IMR-90 (cell line): Measurements from ENCODE around the gene MYO3B. TPM values are rescaled to one million over a fixed set of nuclear protein-coding genes. Genes with fewer than 3 reads are reported as not detected.

ENCODE experiments used
- ATAC-seq: fragments of 200-7000 bp; cut with Tn5 transposase; 2 replicates; pipeline ENCODE4 v1.9.1; 2020; ENCODE audit warnings: low read depth, mild to moderate bottlenecking, moderate library complexity
- BruUV-seq: library from RNA; stranded (reverse); fragments of 400-500 nt; replicated peaks from 2 replicates; lab custom pipeline; 2021; lab: Mats Ljungman, UMichigan
- CTCF ChIA-PET: fragments of 300-600 bp; formaldehyde crosslinking; extraction: SDS; loops from one replicate; lab custom pipeline; 2021; ENCODE audit warnings: antibody characterized with exemption; lab: Yijun Ruan, JAX
- POLR2A ChIA-PET: fragments of 300-600 bp; sonication (Branson Sonifier 250); formaldehyde crosslinking; loops from one replicate; lab custom pipeline; 2022; ENCODE audit warnings: antibody characterized with exemption; ENCODE audit not compliant: unreplicated experiment; lab: Charles Lee
- DNase-seq: peaks from one replicate; pipeline ENCODE4 v3.0.0; 2013
- H2AFZ ChIP-seq: replicated peaks from 2 replicates; pipeline ENCODE3; 2013; ENCODE audit warnings: low read length, mild to moderate bottlenecking; ENCODE audit not compliant: poor library complexity
- H2AK5ac ChIP-seq: 2 replicates; pipeline ENCODE4 v1.6.1; 2013; ENCODE audit warnings: low read depth, low read length, inconsistent platforms
- H2AK9ac ChIP-seq: replicated peaks from 2 replicates; pipeline ENCODE3; 2013; ENCODE audit warnings: mild to moderate bottlenecking, low read depth, low read length, moderate library complexity; ENCODE audit not compliant: poor library complexity
- H2BK120ac ChIP-seq: 2 replicates; pipeline ENCODE4 v1.6.1; 2013; ENCODE audit warnings: low read depth, low read length, inconsistent platforms
- H2BK15ac ChIP-seq: 3 replicates; pipeline ENCODE4 v1.6.1; 2013; ENCODE audit warnings: low read depth, low read length, inconsistent platforms
- H2BK20ac ChIP-seq: 2 replicates; pipeline ENCODE4 v1.6.1; 2013; ENCODE audit warnings: low read depth, mild to moderate bottlenecking, inconsistent platforms, low read length, moderate library complexity
- H2BK5ac ChIP-seq: 2 replicates; pipeline ENCODE4 v1.6.1; 2013; ENCODE audit warnings: mild to moderate bottlenecking, low read depth, low read length, inconsistent platforms; ENCODE audit not compliant: poor library complexity, severe bottlenecking
- H3K14ac ChIP-seq: replicated peaks from 2 replicates; pipeline ENCODE4 v1.6.1; 2013; ENCODE audit warnings: low read depth, low read length, inconsistent platforms
- H3K18ac ChIP-seq: 2 replicates; pipeline ENCODE4 v1.6.1; 2013; ENCODE audit warnings: low read depth, low read length, control low read depth
- H3K23ac ChIP-seq: 2 replicates; pipeline ENCODE4 v1.6.1; 2013; ENCODE audit warnings: low read depth, low read length, inconsistent platforms
- H3K27ac ChIP-seq: 2 replicates; pipeline ENCODE4 v1.5.1; 2013; ENCODE audit warnings: mild to moderate bottlenecking, control low read depth, low read length; ENCODE audit not compliant: insufficient read depth
- H3K27me3 ChIP-seq: 2 replicates; pipeline ENCODE4 v1.6.1; 2013; ENCODE audit warnings: low read length; ENCODE audit not compliant: control insufficient read depth, insufficient read depth
- H3K36me3 ChIP-seq: 2 replicates; pipeline ENCODE4 v1.6.1; 2013; ENCODE audit warnings: low read length, mixed read lengths; ENCODE audit not compliant: control insufficient read depth, insufficient read depth
- H3K4ac ChIP-seq: 2 replicates; pipeline ENCODE4 v1.6.1; 2013; ENCODE audit warnings: low read depth, low read length, inconsistent platforms
- H3K4me1 ChIP-seq: 2 replicates; pipeline ENCODE4 v1.6.1; 2013; ENCODE audit warnings: low read length, mixed read lengths; ENCODE audit not compliant: control insufficient read depth, insufficient read depth
- H3K4me2 ChIP-seq: 2 replicates; pipeline ENCODE4 v1.6.1; 2013; ENCODE audit warnings: low read depth, mild to moderate bottlenecking, control low read depth, low read length, moderate library complexity
- H3K4me3 ChIP-seq: 2 replicates; pipeline ENCODE4 v1.5.1; 2013; ENCODE audit warnings: low read depth, mild to moderate bottlenecking, control low read depth, low read length, moderate library complexity; ENCODE audit not compliant: insufficient read depth
- H3K56ac ChIP-seq: 2 replicates; pipeline ENCODE4 v1.6.1; 2013; ENCODE audit warnings: low read length, inconsistent platforms; ENCODE audit not compliant: insufficient read depth; ENCODE audit errors: extremely low read depth
- H3K79me1 ChIP-seq, 2 experiments: 2 replicates each; pipeline ENCODE4 v1.6.1; 2013; ENCODE audit warnings: low read length in 2 of 2, inconsistent platforms in 1 of 2, low read depth in 1 of 2
- H3K9ac ChIP-seq: 2 replicates; pipeline ENCODE4 v1.6.1; 2013; ENCODE audit warnings: low read depth, low read length, control low read depth
- H3K9me1 ChIP-seq: 2 replicates; pipeline ENCODE4 v1.6.1; 2013; ENCODE audit warnings: low read length, inconsistent platforms; ENCODE audit not compliant: insufficient read depth
- H3K9me3 ChIP-seq: 2 replicates; pipeline ENCODE4 v1.6.1; 2013; ENCODE audit warnings: low read length; ENCODE audit not compliant: control insufficient read depth, insufficient read depth
- H4K20me1 ChIP-seq: 2 replicates; pipeline ENCODE4 v1.6.1; 2013; ENCODE audit warnings: low read length, inconsistent platforms; ENCODE audit not compliant: insufficient read depth
- H4K5ac ChIP-seq: 2 replicates; pipeline ENCODE4 v1.6.1; 2013; ENCODE audit warnings: mild to moderate bottlenecking, low read depth, low read length, control low read depth
- H4K8ac ChIP-seq, 2 experiments: 2 replicates each; pipeline ENCODE4 v1.6.1; 2013; ENCODE audit warnings: low read depth in 2 of 2, low read length in 2 of 2, control low read depth in 1 of 2, inconsistent platforms in 1 of 2
- H4K91ac ChIP-seq: 2 replicates; pipeline ENCODE4 v1.6.1; 2013; ENCODE audit warnings: low read depth, low read length, inconsistent platforms; ENCODE audit not compliant: insufficient read depth
- BHLHE40 ChIP-seq: fragments of 150-350 bp; IDR thresholded peaks from 2 replicates; pipeline ENCODE4 v1.6.1; 2016; ENCODE audit warnings: mild to moderate bottlenecking, low read depth, low read length
- CEBPB ChIP-seq: IDR thresholded peaks from 2 replicates; pipeline ENCODE4 v1.6.1; 2012; ENCODE audit warnings: low read depth, low read length, improper control_type of control experiment
- ELK1 ChIP-seq: fragments of 150-350 bp; IDR thresholded peaks from 2 replicates; pipeline ENCODE4 v1.6.1; 2016; ENCODE audit warnings: low read depth, mild to moderate bottlenecking, low read length, moderate library complexity, borderline replicate concordance
- FOS ChIP-seq: fragments of 150-350 bp; IDR thresholded peaks from 2 replicates; pipeline ENCODE4 v1.6.1; 2016; ENCODE audit warnings: low read depth, low read length
- MAFK ChIP-seq: IDR thresholded peaks from 2 replicates; pipeline ENCODE4 v1.6.1; 2012; ENCODE audit warnings: low read depth, low read length, improper control_type of control experiment
- MAZ ChIP-seq: IDR thresholded peaks from 2 replicates; pipeline ENCODE4 v1.6.1; 2012; ENCODE audit warnings: low read depth, mild to moderate bottlenecking, low read length, improper control_type of control experiment, moderate library complexity, borderline replicate concordance
- MXI1 ChIP-seq: IDR thresholded peaks from 2 replicates; pipeline ENCODE4 v1.6.1; 2012; ENCODE audit warnings: low read depth, mild to moderate bottlenecking, low read length, moderate library complexity, borderline replicate concordance
- POLR2A ChIP-seq: IDR thresholded peaks from 2 replicates; pipeline ENCODE4 v1.6.1; 2012; ENCODE audit warnings: mild to moderate bottlenecking, low read depth, low read length
- RAD21 ChIP-seq: IDR thresholded peaks from 2 replicates; pipeline ENCODE4 v1.6.1; 2012; ENCODE audit warnings: low read length, improper control_type of control experiment
- RCOR1 ChIP-seq: IDR thresholded peaks from 2 replicates; pipeline ENCODE4 v1.6.1; 2012; ENCODE audit warnings: mild to moderate bottlenecking, low read length, improper control_type of control experiment; ENCODE audit not compliant: insufficient replicate concordance
- SMC3 ChIP-seq: fragments of 150-350 bp; IDR thresholded peaks from 2 replicates; pipeline ENCODE4 v1.6.1; 2016; ENCODE audit warnings: low read depth, mild to moderate bottlenecking, antibody characterized with exemption, low read length, moderate library complexity
- USF2 ChIP-seq: fragments of 150-350 bp; IDR thresholded peaks from 2 replicates; pipeline ENCODE4 v1.6.1; 2017; ENCODE audit warnings: mild to moderate bottlenecking, antibody characterized with exemption, low read length, low read depth
- WGBS, 2 experiments: methylation state at CpG; one replicate each; pipeline versions ENCODE4 v1.1.5 to v1.1.7; 2013; ENCODE audit warnings: missing lambda C conversion rate in 2 of 2; ENCODE audit not compliant: insufficient read length in 1 of 2; ENCODE audit errors: extremely low coverage in 2 of 2; 5-methylcytosine and 5-hydroxymethylcytosine counted together
- dilution Hi-C: fragments of 300-500 bp; cut with HindIII; formaldehyde crosslinking; loops from one replicate; pipeline ENCODE4 v1.14.3; 2018; ENCODE audit warnings: low sequenced_read_pairs; ENCODE audit not compliant: unreplicated experiment
- in situ Hi-C: fragments of 300-500 bp; cut with MboI; formaldehyde crosslinking; loops from 3 replicates; pipeline ENCODE4 v1.14.3; 2019; ENCODE audit warnings: low sequenced_read_pairs, inconsistent platforms, mixed read lengths
- intact Hi-C: fragments of 100-400 bp; cut with micrococcal nuclease; formaldehyde crosslinking; loops from 2 replicates; pipeline ENCODE4 v1.10.0; 2022
- polyA plus RNA-seq, 3 experiments: library from polyadenylated mRNA; depleted of rRNA; stranded (reverse); fragments of >200 nt; gene quantifications; 2 replicates each; pipeline ENCODE4 v1.2.3, GENCODE V29; 2012; ENCODE audit warnings: low replicate concordance in 1 of 3
- total RNA-seq: library from RNA; depleted of rRNA; stranded (reverse); fragments of >200 nt; gene quantifications from 2 replicates; pipeline ENCODE4 v1.2.3, GENCODE V29; 2012

Gene MYO3B
- total and polyA plus RNA-seq, 2 of the 4 experiments (the other 2 are of a cell fraction), result 0.02 TPM; not detected in 1

GRCh38 chr2:170306293-170306873 is 128.4 kb downstream of the MYO3B start:
- no peak for TF ChIP-seq RCOR1
- no peak for TF ChIP-seq USF2
- no peak for TF ChIP-seq SMC3
- TF ChIP-seq BHLHE40, result no peak
- no peak for TF ChIP-seq ELK1
- TF ChIP-seq CEBPB, result no peak
- TF ChIP-seq MXI1, result no peak
- no peak for TF ChIP-seq RAD21
- TF ChIP-seq MAZ, result no peak
- no peak for TF ChIP-seq FOS
- TF ChIP-seq POLR2A, result no peak
- TF ChIP-seq MAFK, result no peak
- Histone ChIP-seq H3K27ac (no peak overlapping the region), H4K8ac (no peak overlapping the region), H2BK120ac (no peak overlapping the region), H3K9me3 (no peaks in the 10 kb centered on the region), H2BK20ac (no peak overlapping the region), H3K18ac (no peak overlapping the region), H3K79me1 (no peaks in the 10 kb centered on the region), H2BK15ac (no peak overlapping the region), H2AK9ac (no peak overlapping the region), H3K4me3 (no peak overlapping the region), H3K9me1 (no peaks in the 10 kb centered on the region), H4K91ac (no peak overlapping the region), H3K36me3 (no peaks in the 10 kb centered on the region), H4K20me1 (no peaks in the 10 kb centered on the region), H3K9ac (no peak overlapping the region), H3K4ac (no peak overlapping the region), H3K56ac (no peak overlapping the region), H4K5ac (no peak overlapping the region), H3K23ac (no peak overlapping the region), H3K4me2 (no peak overlapping the region), H3K14ac (no peak overlapping the region), H3K4me1 (no peaks in the 10 kb centered on the region), H2BK5ac (no peak overlapping the region), H2AFZ (no peak overlapping the region), H2AK5ac (no peak overlapping the region), H3K27me3 (no peaks in the 10 kb centered on the region)
- 33% methylated on average over 1 of the region's 5 CpGs; no CpG with 5 or more reads in 1 of the 2 experiments for WGBS, 2 experiments
- ATAC-seq, result no peak
- BruUV-seq, result no TSS peak
- ChIA-PET POLR2A (no interaction called here), CTCF (no interaction called here)
- intact Hi-C loops, result no loop called here
- dilution Hi-C loops, result no loop called here
- in situ Hi-C loops, result no loop called here
- DNase-seq, result no peak
